HepG2 (cell line): Measurements from ENCODE around the gene ATP11A. TPM values are rescaled to one million over a fixed set of nuclear protein-coding genes. Genes with fewer than 3 reads are reported as not detected.

Experiments
- ATAC-seq: fragments of 200-7000 bp; cut with Tn5 transposase; 3 replicates; pipeline ENCODE4 v1.9.1; 2020; ENCODE audit warnings: mild to moderate bottlenecking, moderate library complexity
- BruUV-seq: library from RNA; stranded (reverse); fragments of 400-500 nt; replicated peaks from 2 replicates; lab custom pipeline; 2021; lab: Mats Ljungman, UMichigan
- CTCF ChIA-PET: fragments of 300-600 bp; formaldehyde crosslinking; extraction: SDS; loops from one replicate; lab custom pipeline; 2021; ENCODE audit warnings: low total read pairs, inconsistent platforms, low intra/inter-chr PET ratio; lab: Yijun Ruan, JAX
- POLR2A ChIA-PET: fragments of 350-600 bp; sonication (Branson Sonifier 250); formaldehyde crosslinking; loops from one replicate; lab custom pipeline; 2020; ENCODE audit warnings: antibody characterized with exemption, inconsistent platforms; lab: Yijun Ruan, JAX
- DNase-seq: peaks from one replicate; pipeline ENCODE4 v3.0.0-alpha.2; 2015; ENCODE audit warnings: low spot score
- FAIRE-seq: peaks from 3 replicates; lab custom pipeline; 2011; peaks lifted over from hg19 to GRCh38; lab: Jason Lieb, UNC
- H2AFZ ChIP-seq: one replicate; pipeline ENCODE4 v1.6.1; 2011; ENCODE audit warnings: low read length, inconsistent platforms
- H3K27ac ChIP-seq: fragments of 300-600 bp; 3 replicates; pipeline ENCODE4 v1.8.0; 2011; ENCODE audit warnings: mixed run types, mild to moderate bottlenecking, mixed read lengths, low read length, inconsistent platforms; ENCODE audit not compliant: insufficient read depth; ENCODE audit errors: extremely low read length
- H3K27me3 ChIP-seq, 2 experiments: fragments of 200-600 bp in 1 of 2; 2 replicates in 1 of 2; 3 replicates in 1 of 2; pipeline versions ENCODE4 v1.6.0 to v1.8.0; 2011; ENCODE audit warnings: low read length in 2 of 2, mild to moderate bottlenecking in 2 of 2, moderate library complexity in 2 of 2, inconsistent platforms in 1 of 2; ENCODE audit not compliant: insufficient read depth in 2 of 2, control insufficient read depth in 1 of 2
- H3K36me3 ChIP-seq, 2 experiments: fragments of 200-600 bp in 1 of 2; replicated peaks in 1 of 2; 2 replicates in 1 of 2; 3 replicates in 1 of 2; pipeline versions ENCODE4 v1.5.1 to v1.8.0; 2011; ENCODE audit warnings: low read length in 2 of 2, inconsistent platforms in 1 of 2; ENCODE audit not compliant: insufficient read depth in 2 of 2, control insufficient read depth in 1 of 2
- H3K4me1 ChIP-seq: 2 replicates; pipeline ENCODE4 v1.5.1; 2012; ENCODE audit warnings: low read length, inconsistent platforms; ENCODE audit not compliant: insufficient read depth
- H3K4me2 ChIP-seq: 2 replicates; pipeline ENCODE4 v1.6.0; 2011; ENCODE audit warnings: low read depth, low read length, inconsistent platforms
- H3K4me3 ChIP-seq, 3 experiments: fragments of 200-600 bp in 1 of 3; sonication (generic), shearing (Covaris generic) in 1 of 3; replicated peaks in 1 of 3; 2 replicates each; pipeline ENCODE4 v1.5.1; 2011 to 2016; ENCODE audit warnings: low read length in 3 of 3, inconsistent platforms in 2 of 3, low read depth in 2 of 3, mild to moderate bottlenecking in 2 of 3, control low read depth in 1 of 3, mixed read lengths in 1 of 3; ENCODE audit not compliant: insufficient read depth in 1 of 3
- H3K79me2 ChIP-seq: one replicate; pipeline ENCODE4 v1.6.1; 2011; ENCODE audit warnings: low read length, inconsistent platforms; ENCODE audit not compliant: insufficient read depth
- H3K9ac ChIP-seq: 2 replicates; pipeline ENCODE4 v1.6.0; 2011; ENCODE audit warnings: mild to moderate bottlenecking, low read depth, low read length, inconsistent platforms; ENCODE audit not compliant: insufficient read depth
- H3K9me3 ChIP-seq: 2 replicates; pipeline ENCODE4 v1.5.1; 2012; ENCODE audit warnings: mild to moderate bottlenecking, low read length
- H4K20me1 ChIP-seq: 2 replicates; pipeline ENCODE4 v1.6.0; 2011; ENCODE audit warnings: inconsistent platforms, mild to moderate bottlenecking, low read length, moderate library complexity; ENCODE audit not compliant: insufficient read depth
- ATM ChIP-seq: fragments of 450-650 bp; IDR thresholded peaks from 2 replicates; pipeline ENCODE4 v1.7.1; 2017; ENCODE audit warnings: mild to moderate bottlenecking, borderline replicate concordance
- GABPB1 ChIP-seq: IDR thresholded peaks from 2 replicates; pipeline ENCODE4 v1.6.1; 2016; ENCODE audit warnings: mild to moderate bottlenecking, missing genetic modification reagents, moderate library complexity, missing compliant biosample characterization
- GZF1 ChIP-seq: sonication (generic); formaldehyde crosslinking; IDR thresholded peaks from 2 replicates; pipeline ENCODE4 v1.5.1; 2020; ENCODE audit warnings: mild to moderate bottlenecking, missing genetic modification reagents
- JUN ChIP-seq: sonication (generic); formaldehyde crosslinking; IDR thresholded peaks from 2 replicates; pipeline ENCODE4 v1.4.0; 2020; ENCODE audit warnings: mild to moderate bottlenecking, missing genetic modification reagents
- KDM4B ChIP-seq: sonication (generic); formaldehyde crosslinking; IDR thresholded peaks from 2 replicates; pipeline ENCODE4 v1.4.0; 2020; ENCODE audit warnings: missing genetic modification reagents
- NR2F2 ChIP-seq: IDR thresholded peaks from 2 replicates; pipeline ENCODE4 v1.6.1; 2012; ENCODE audit warnings: low read depth, inconsistent platforms, borderline replicate concordance
- SCMH1 ChIP-seq: sonication (generic); formaldehyde crosslinking; IDR thresholded peaks from 2 replicates; pipeline ENCODE4 v1.9.0; 2021; ENCODE audit warnings: missing genetic modification reagents, mild to moderate bottlenecking, borderline replicate concordance
- ZFY ChIP-seq: sonication (generic); formaldehyde crosslinking; IDR thresholded peaks from 2 replicates; pipeline ENCODE4 v1.4.0; 2020; ENCODE audit warnings: missing genetic modification reagents
- ZNF253 ChIP-seq: sonication (generic); formaldehyde crosslinking; IDR thresholded peaks from 2 replicates; pipeline ENCODE4 v1.8.0; 2022; ENCODE audit warnings: mild to moderate bottlenecking, missing genetic modification reagents, borderline replicate concordance
- ZNF468 ChIP-seq: sonication (generic); formaldehyde crosslinking; IDR thresholded peaks from 2 replicates; pipeline ENCODE4 v1.8.0; 2022; ENCODE audit warnings: mild to moderate bottlenecking, moderate library complexity, missing genetic modification reagents
- ZNF562 ChIP-seq: sonication (generic); formaldehyde crosslinking; IDR thresholded peaks from 2 replicates; pipeline ENCODE4 v1.8.0; 2022; ENCODE audit warnings: missing genetic modification reagents, borderline replicate concordance
- ZNF616 ChIP-seq: sonication (generic); formaldehyde crosslinking; IDR thresholded peaks from 2 replicates; pipeline ENCODE4 v1.5.0; 2020; ENCODE audit warnings: low read depth, mild to moderate bottlenecking, missing genetic modification reagents
- whole genome bisulfite sequencing: methylation state at CpG from one replicate; pipeline ENCODE4 v1.1.6; 2017; ENCODE audit warnings: low lambda C conversion rate; 5-methylcytosine and 5-hydroxymethylcytosine counted together
- in situ Hi-C: cut with HindIII; loops from 2 replicates; pipeline ENCODE4 v1.10.0; 2017; ENCODE audit warnings: low pct_unique_long_range_greater_than_20kb; ENCODE audit not compliant: extremely low pct_ligation_motif_present
- intact Hi-C: fragments of 100-400 bp; cut with micrococcal nuclease; formaldehyde crosslinking; loops from one replicate; pipeline ENCODE4 v1.10.0; 2022; ENCODE audit not compliant: unreplicated experiment
- polyA plus RNA-seq, 8 experiments: library from polyadenylated mRNA; depleted of rRNA in 3 of 8; stranded (reverse) in 7 of 8; unstranded in 1 of 8; fragments of >200 nt; fragmentation: Illumina TruSeq in 4 of 8; extraction: Trizol in 4 of 8; gene quantifications; 2 replicates each; pipeline versions ENCODE4 v1.2.1 to v1.2.3, GENCODE V29; 2011 to 2016; ENCODE audit warnings: low read depth in 4 of 8, missing spikeins in 1 of 8, mixed read lengths in 1 of 8; ENCODE audit not compliant: insufficient read depth in 1 of 8
- total RNA-seq, 5 experiments: library from RNA; depleted of rRNA; stranded (reverse); fragments of >200 nt; fragmentation: Illumina TruSeq; extraction: Trizol; gene quantifications; 2 replicates each; pipeline ENCODE4 v1.2.3, GENCODE V29; 2016; ENCODE audit warnings: low read depth in 1 of 5
- TF ChIP-seq, protein P1 (sequence below): IDR thresholded peaks from 2 replicates; pipeline ENCODE4 v1.6.1; 2016; ENCODE audit warnings: low read depth, control low read depth
- TF ChIP-seq, protein P2 (sequence below): IDR thresholded peaks from 2 replicates; pipeline ENCODE4 v1.6.1; 2018; ENCODE audit warnings: missing genetic modification reagents, mild to moderate bottlenecking, missing compliant biosample characterization
- TF ChIP-seq, protein P3 (sequence below): IDR thresholded peaks from 2 replicates; pipeline ENCODE4 v1.6.1; 2016; ENCODE audit warnings: mild to moderate bottlenecking

ATP11A gene
- total and polyA plus RNA-seq, 2 of the 13 experiments (the other 11 are each of a cell fraction or from before 2014, with no cell fraction given): 18.4 to 20.1 TPM

DNA sequence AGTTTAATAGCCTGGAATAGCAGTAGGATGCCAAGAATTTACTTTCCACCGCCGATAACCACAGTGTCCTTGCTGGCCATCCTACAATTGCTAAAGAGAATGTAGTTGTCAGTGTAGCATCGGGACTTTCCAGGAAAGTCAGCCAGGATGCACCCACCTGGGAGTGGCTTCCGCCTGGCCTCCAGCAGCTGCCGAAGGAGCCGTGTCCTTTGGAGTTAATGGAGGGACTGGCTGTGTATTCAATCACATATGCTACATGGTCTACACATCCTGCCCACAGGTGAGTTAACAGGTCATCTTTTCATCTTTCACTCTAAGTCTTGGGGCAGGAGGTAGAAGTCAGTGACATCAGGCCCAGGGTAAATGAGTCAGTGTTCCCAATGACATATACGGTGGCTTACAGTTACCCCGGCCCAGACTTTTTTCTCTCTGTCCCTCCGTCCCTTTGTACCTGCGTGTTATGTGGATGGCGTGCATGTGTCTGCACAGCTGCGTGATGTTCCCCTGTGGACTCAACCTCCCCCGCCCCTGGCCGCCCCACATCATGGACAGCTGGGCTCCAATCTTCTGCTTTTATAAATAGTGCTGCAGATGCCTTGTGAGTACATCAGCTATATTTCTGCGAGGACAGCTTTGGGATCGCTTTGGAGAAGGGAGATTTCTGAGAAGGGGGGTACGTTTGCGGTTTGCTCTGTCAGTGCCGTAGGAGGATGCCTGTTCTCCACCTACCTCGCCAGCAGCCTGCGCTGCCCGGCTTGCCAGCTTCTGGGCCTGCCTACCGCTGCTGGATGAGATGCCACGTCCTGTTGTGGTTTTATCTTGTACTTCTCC, 63.1 kb downstream of the ATP11A start:
- Histone ChIP-seq H3K27me3 (no peaks in the 10 kb centered on the region), H2AFZ (no peak overlapping the region), H3K9me3 (no peaks in the 10 kb centered on the region), H3K4me2 (no peak overlapping the region)
- no peak for ATAC-seq
- TF ChIP-seq NR2F2 (no peak), GABPB1 (CRISPR knock-in tag) (no peak), JUN (CRISPR knock-in tag) (no peak)
- TF ChIP-seq, all 625 proteins: peak for 0
- Histone ChIP-seq H3K9ac (no peak overlapping the region), H4K20me1 (peaks cover 29% of the 10 kb centered on the region), H3K4me3 (no peak overlapping the region), H3K27ac (no peak overlapping the region), H3K79me2 (peaks cover 64% of the 10 kb centered on the region), H3K4me1 (peaks cover 47% of the 10 kb centered on the region), H3K36me3 (peaks cover 6 to 18% of the 10 kb centered on the region in 2 experiments; a peak in 3 of 5 replicates)
- WGBS: 96% methylated on average over 24 of the region's 24 CpGs
- POLR2A ChIA-PET: no interaction called here
- CTCF ChIA-PET: no interaction called here
- intact Hi-C loops: no loop called here
- no TSS peak for BruUV-seq
- in situ Hi-C loops: no loop called here
- FAIRE-seq (no peak), DNase-seq (no peak)

DNA sequence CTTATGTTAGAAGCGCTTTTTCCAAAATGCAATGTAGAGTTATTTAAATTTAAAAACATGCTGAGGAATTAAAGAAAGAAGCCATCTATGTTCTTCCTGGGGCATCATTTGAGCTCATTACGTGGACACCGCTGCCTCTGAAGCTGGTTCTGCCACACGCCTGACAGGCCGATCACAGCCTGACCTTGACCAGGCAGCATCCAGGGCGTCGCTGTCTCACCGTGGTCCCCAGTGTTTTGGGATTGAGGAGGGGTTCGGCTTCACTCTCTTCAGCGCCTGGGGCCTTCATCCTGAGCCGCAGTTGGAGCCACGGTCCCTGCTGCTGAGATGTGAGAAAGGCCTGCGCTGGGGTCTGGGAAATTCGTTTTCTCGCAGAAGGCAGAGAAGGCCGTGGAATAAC, 64.0 kb downstream of the ATP11A start:
- Histone ChIP-seq H3K4me1 (peaks cover 56% of the 10 kb centered on the region), H4K20me1 (peaks cover 20% of the 10 kb centered on the region), H3K36me3 (peaks cover 6 to 18% of the 10 kb centered on the region in 2 experiments; a peak in 3 of 5 replicates), H3K4me3 (no peak overlapping the region), H2AFZ (no peak overlapping the region), H3K27ac (no peak overlapping the region), H3K79me2 (peaks cover 61% of the 10 kb centered on the region), H3K27me3 (no peaks in the 10 kb centered on the region), H3K9me3 (no peaks in the 10 kb centered on the region), H3K9ac (no peak overlapping the region), H3K4me2 (no peak overlapping the region)
- intact Hi-C loops (no loop called here), in situ Hi-C loops (no loop called here)
- no peak for FAIRE-seq
- DNase-seq: no peak
- no peak for ATAC-seq
- no TSS peak for BruUV-seq
- 93% methylated on average over 13 of the region's 16 CpGs for WGBS
- POLR2A ChIA-PET: no interaction called here
- CTCF ChIA-PET: no interaction called here
- TF ChIP-seq ZFY (CRISPR knock-in tag): no peak
- TF ChIP-seq, protein P1, sequence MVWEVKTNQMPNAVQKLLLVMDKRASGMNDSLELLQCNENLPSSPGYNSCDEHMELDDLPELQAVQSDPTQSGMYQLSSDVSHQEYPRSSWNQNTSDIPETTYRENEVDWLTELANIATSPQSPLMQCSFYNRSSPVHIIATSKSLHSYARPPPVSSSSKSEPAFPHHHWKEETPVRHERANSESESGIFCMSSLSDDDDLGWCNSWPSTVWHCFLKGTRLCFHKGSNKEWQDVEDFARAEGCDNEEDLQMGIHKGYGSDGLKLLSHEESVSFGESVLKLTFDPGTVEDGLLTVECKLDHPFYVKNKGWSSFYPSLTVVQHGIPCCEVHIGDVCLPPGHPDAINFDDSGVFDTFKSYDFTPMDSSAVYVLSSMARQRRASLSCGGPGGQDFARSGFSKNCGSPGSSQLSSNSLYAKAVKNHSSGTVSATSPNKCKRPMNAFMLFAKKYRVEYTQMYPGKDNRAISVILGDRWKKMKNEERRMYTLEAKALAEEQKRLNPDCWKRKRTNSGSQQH (CRISPR knock-in tag): no peak
- TF ChIP-seq ZNF616 (CRISPR knock-in tag): no peak
- TF ChIP-seq, protein P2, sequence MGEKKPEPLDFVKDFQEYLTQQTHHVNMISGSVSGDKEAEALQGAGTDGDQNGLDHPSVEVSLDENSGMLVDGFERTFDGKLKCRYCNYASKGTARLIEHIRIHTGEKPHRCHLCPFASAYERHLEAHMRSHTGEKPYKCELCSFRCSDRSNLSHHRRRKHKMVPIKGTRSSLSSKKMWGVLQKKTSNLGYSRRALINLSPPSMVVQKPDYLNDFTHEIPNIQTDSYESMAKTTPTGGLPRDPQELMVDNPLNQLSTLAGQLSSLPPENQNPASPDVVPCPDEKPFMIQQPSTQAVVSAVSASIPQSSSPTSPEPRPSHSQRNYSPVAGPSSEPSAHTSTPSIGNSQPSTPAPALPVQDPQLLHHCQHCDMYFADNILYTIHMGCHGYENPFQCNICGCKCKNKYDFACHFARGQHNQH: no peak
- TF ChIP-seq ZNF468 (CRISPR knock-in tag): no peak
- TF ChIP-seq SCMH1 (CRISPR knock-in tag): no peak
- TF ChIP-seq, protein P3, sequence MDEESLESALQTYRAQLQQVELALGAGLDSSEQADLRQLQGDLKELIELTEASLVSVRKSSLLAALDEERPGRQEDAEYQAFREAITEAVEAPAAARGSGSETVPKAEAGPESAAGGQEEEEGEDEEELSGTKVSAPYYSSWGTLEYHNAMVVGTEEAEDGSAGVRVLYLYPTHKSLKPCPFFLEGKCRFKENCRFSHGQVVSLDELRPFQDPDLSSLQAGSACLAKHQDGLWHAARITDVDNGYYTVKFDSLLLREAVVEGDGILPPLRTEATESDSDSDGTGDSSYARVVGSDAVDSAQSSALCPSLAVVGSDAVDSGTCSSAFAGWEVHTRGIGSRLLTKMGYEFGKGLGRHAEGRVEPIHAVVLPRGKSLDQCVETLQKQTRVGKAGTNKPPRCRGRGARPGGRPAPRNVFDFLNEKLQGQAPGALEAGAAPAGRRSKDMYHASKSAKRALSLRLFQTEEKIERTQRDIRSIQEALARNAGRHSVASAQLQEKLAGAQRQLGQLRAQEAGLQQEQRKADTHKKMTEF (CRISPR knock-in tag): no peak
- TF ChIP-seq GZF1 (CRISPR knock-in tag): no peak
- TF ChIP-seq ZNF253 (CRISPR knock-in tag): no peak
- TF ChIP-seq KDM4B (CRISPR knock-in tag): no peak
- no peak for TF ChIP-seq ZNF562 (CRISPR knock-in tag)
- no peak for TF ChIP-seq ATM
